ENCODE data around the gene DACT1.

DACT1 gene

DNA sequence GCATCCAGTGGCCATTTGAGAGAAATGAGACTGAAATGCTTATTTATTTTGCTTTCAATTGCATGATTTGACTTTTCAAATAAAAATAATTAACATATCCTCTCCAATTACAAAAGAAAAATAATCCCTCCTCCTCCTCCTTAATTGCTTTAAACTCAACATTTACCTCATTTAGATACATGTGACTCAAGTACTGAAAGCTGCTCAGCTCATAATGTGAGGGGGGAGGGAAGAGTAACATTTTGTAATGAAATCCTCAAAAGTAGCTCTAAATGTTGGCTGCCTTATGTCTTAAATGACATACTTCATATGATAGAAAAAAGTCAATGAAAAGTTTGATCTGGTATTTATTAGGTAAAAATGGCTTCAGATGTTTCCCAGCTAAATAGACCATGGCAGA, 29.0 kb downstream of the DACT1 start:
- TF ChIP-seq TAF1 (IDR thresholded peaks at IDR 0.05; ENCODE audit: borderline replicate concordance, insufficient read depth, low read length) (no peak), FOXP2 (optimal IDR thresholded peaks at IDR 0.05; ENCODE audit: borderline replicate concordance, extremely low read depth, extremely low read length, insufficient read depth) (no peak), SIN3A (IDR thresholded peaks at IDR 0.05; ENCODE audit: borderline replicate concordance, insufficient read depth, low read length) (no peak), POLR2AphosphoS5 (IDR thresholded peaks at IDR 0.05; ENCODE audit: low read depth, low read length) (no peak)
- TF ChIP-seq, protein P1, sequence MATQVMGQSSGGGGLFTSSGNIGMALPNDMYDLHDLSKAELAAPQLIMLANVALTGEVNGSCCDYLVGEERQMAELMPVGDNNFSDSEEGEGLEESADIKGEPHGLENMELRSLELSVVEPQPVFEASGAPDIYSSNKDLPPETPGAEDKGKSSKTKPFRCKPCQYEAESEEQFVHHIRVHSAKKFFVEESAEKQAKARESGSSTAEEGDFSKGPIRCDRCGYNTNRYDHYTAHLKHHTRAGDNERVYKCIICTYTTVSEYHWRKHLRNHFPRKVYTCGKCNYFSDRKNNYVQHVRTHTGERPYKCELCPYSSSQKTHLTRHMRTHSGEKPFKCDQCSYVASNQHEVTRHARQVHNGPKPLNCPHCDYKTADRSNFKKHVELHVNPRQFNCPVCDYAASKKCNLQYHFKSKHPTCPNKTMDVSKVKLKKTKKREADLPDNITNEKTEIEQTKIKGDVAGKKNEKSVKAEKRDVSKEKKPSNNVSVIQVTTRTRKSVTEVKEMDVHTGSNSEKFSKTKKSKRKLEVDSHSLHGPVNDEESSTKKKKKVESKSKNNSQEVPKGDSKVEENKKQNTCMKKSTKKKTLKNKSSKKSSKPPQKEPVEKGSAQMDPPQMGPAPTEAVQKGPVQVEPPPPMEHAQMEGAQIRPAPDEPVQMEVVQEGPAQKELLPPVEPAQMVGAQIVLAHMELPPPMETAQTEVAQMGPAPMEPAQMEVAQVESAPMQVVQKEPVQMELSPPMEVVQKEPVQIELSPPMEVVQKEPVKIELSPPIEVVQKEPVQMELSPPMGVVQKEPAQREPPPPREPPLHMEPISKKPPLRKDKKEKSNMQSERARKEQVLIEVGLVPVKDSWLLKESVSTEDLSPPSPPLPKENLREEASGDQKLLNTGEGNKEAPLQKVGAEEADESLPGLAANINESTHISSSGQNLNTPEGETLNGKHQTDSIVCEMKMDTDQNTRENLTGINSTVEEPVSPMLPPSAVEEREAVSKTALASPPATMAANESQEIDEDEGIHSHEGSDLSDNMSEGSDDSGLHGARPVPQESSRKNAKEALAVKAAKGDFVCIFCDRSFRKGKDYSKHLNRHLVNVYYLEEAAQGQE (IDR thresholded peaks at IDR 0.05; ENCODE audit: insufficient read depth in 1 of 2, low read depth in 2 of 2, low read length in 2 of 2) = no peak

DNA sequence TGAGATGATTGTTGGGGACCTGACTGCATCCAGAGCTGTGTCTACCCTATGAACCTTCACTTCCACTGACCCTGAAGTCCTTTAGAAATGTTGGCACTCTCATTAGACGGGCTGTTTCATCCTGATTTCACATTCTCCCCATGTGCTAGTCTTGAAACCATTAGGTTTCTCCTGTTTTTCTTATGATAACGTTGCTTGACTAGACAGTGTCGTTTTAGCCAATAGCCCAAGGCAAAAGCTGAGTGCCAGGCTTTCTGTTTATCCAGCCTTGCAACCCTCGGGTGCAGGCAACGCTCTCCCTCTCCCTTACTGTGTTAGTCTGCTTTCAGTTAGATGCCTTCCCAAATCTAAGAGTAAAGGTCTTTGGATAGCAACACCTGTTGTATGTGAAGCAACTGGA, 30.1 kb downstream of the DACT1 start:
- TF ChIP-seq SIN3A (IDR thresholded peaks at IDR 0.05; ENCODE audit: borderline replicate concordance, insufficient read depth, low read length) (no peak), POLR2AphosphoS5 (IDR thresholded peaks at IDR 0.05; ENCODE audit: low read depth, low read length) (no peak), FOXP2 (optimal IDR thresholded peaks at IDR 0.05; ENCODE audit: borderline replicate concordance, extremely low read depth, extremely low read length, insufficient read depth) (no peak), TAF1 (IDR thresholded peaks at IDR 0.05; ENCODE audit: borderline replicate concordance, insufficient read depth, low read length) (no peak)
- TF ChIP-seq, protein P1 (IDR thresholded peaks at IDR 0.05; ENCODE audit: insufficient read depth in 1 of 2, low read depth in 2 of 2, low read length in 2 of 2) = no peak

DNA sequence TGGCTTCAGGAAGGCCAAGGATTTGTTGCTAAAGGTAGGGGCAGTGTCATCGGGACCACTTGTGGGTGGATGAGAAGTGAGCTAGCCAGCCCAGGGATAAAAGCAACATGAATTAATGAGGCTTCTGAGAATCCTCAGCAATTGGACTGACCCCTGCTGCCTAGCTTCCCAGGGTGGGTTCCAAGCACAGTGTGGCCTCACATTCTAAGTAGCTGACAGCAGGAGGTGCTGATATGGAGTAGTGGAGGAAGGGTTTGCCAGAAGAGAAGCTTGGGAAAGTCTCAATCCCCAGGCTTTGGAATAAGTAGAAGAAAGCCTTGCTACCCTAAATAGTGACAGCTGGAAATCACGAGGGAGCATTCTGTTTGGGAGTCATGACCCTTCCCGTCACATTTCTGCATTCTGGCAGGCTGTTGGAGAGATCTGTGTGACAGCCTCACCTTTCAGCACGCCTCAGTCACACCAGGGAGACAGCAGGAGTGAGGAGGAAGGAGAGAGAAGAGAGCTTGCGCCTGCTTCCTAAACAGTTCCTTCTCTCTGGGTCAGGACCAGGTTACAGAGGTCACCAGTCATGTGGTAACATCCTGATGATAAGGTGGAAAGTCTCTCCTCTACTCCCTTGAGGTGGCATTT, 31.2 kb downstream of the DACT1 start:
- TF ChIP-seq, protein P1 (IDR thresholded peaks at IDR 0.05; ENCODE audit: insufficient read depth in 1 of 2, low read depth in 2 of 2, low read length in 2 of 2) = no peak
- TF ChIP-seq FOXP2 (optimal IDR thresholded peaks at IDR 0.05; ENCODE audit: borderline replicate concordance, extremely low read depth, extremely low read length, insufficient read depth) = no peak
- TF ChIP-seq SIN3A (IDR thresholded peaks at IDR 0.05; ENCODE audit: borderline replicate concordance, insufficient read depth, low read length) = no peak
- TF ChIP-seq POLR2AphosphoS5 (IDR thresholded peaks at IDR 0.05; ENCODE audit: low read depth, low read length) = no peak
- TF ChIP-seq TAF1 (IDR thresholded peaks at IDR 0.05; ENCODE audit: borderline replicate concordance, insufficient read depth, low read length) = no peak

DNA sequence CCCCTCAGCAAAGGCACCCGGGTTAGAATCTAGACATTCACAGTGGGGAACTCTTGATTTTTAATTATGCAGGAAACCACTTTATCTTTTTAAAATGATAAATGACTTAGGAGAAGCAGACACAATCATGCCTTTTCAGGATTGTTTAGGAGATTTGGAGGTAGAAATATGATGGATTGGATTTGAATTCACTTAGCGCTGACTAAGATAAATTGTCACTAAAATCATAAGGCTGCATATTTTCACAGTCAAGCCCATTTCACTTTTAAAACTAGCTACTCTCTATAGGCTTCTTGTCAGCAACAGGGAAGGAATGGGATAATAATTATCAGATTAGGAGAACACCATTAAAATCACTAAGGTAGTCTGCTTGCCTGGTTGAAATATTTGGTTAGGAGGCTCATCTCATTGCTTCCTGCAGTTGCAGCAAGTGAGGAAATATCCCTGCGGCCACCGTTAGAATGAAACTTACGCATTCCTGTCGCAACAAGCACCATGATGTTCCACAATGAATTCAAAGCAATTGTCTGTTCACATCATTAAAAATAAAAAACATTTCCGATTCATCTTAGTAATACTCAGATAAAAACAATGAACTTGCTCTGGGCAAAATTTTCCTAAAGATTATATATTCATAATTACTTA, 31.9 kb downstream of the DACT1 start:
- TF ChIP-seq POLR2AphosphoS5 (IDR thresholded peaks at IDR 0.05; ENCODE audit: low read depth, low read length) (no peak), TAF1 (IDR thresholded peaks at IDR 0.05; ENCODE audit: borderline replicate concordance, insufficient read depth, low read length) (no peak), FOXP2 (optimal IDR thresholded peaks at IDR 0.05; ENCODE audit: borderline replicate concordance, extremely low read depth, extremely low read length, insufficient read depth) (no peak), SIN3A (IDR thresholded peaks at IDR 0.05; ENCODE audit: borderline replicate concordance, insufficient read depth, low read length) (no peak)
- TF ChIP-seq, protein P1 (IDR thresholded peaks at IDR 0.05; ENCODE audit: insufficient read depth in 1 of 2, low read depth in 2 of 2, low read length in 2 of 2) = no peak
